H1 (cell line): ENCODE data around the gene SPATS2L.

Source experiments
- EZH2 ChIP-seq: fragments of 200-600 bp; sonication (generic); IDR thresholded peaks from 2 replicates; pipeline ENCODE4 v1.7.1; 2012; ENCODE audit warnings: low read depth, mild to moderate bottlenecking, moderate library complexity, low read length, inconsistent platforms; ENCODE audit not compliant: severe bottlenecking
- POLR2A ChIP-seq, 2 experiments: IDR thresholded peaks; 1 replicate in 1 of 2; 2 replicates in 1 of 2; pipeline ENCODE4 v1.6.1; 2011; ENCODE audit warnings: low read depth in 2 of 2, low read length in 2 of 2, mild to moderate bottlenecking in 2 of 2; ENCODE audit errors: control extremely low read depth in 1 of 2
- POLR2AphosphoS5 ChIP-seq: IDR thresholded peaks from 2 replicates; pipeline ENCODE4 v1.6.1; 2011; ENCODE audit warnings: low read depth, low read length
- RAD21 ChIP-seq, 2 experiments: IDR thresholded peaks in 1 of 2; conservative IDR thresholded peaks in 1 of 2; 2 replicates each; pipeline ENCODE4 v1.6.1; 2011; ENCODE audit warnings: low read depth in 2 of 2, low read length in 2 of 2, improper control_type of control experiment in 1 of 2, inconsistent platforms in 1 of 2, mild to moderate bottlenecking in 1 of 2, moderate library complexity in 1 of 2
- RFX5 ChIP-seq: IDR thresholded peaks from 2 replicates; pipeline ENCODE4 v1.6.1; 2011; ENCODE audit warnings: low read depth, low read length, improper control_type of control experiment, borderline replicate concordance
- TAF1 ChIP-seq: IDR thresholded peaks from 2 replicates; pipeline ENCODE4 v1.6.1; 2011; ENCODE audit warnings: mild to moderate bottlenecking, low read depth, low read length
- TF ChIP-seq, protein P1 (sequence below), 3 experiments: IDR thresholded peaks; 1 replicate in 2 of 3; 2 replicates in 1 of 3; pipeline versions ENCODE4 v1.5.1 to v1.6.1; 2011; ENCODE audit warnings: low read length in 3 of 3, mild to moderate bottlenecking in 3 of 3, inconsistent platforms in 2 of 3, low read depth in 1 of 3, moderate library complexity in 1 of 3; ENCODE audit not compliant: insufficient read depth in 1 of 3; ENCODE audit errors: control extremely low read depth in 1 of 3
- TF ChIP-seq, protein P2 (sequence below): IDR thresholded peaks from 2 replicates; pipeline ENCODE4 v1.6.1; 2012; ENCODE audit warnings: low read length, inconsistent platforms

DNA sequence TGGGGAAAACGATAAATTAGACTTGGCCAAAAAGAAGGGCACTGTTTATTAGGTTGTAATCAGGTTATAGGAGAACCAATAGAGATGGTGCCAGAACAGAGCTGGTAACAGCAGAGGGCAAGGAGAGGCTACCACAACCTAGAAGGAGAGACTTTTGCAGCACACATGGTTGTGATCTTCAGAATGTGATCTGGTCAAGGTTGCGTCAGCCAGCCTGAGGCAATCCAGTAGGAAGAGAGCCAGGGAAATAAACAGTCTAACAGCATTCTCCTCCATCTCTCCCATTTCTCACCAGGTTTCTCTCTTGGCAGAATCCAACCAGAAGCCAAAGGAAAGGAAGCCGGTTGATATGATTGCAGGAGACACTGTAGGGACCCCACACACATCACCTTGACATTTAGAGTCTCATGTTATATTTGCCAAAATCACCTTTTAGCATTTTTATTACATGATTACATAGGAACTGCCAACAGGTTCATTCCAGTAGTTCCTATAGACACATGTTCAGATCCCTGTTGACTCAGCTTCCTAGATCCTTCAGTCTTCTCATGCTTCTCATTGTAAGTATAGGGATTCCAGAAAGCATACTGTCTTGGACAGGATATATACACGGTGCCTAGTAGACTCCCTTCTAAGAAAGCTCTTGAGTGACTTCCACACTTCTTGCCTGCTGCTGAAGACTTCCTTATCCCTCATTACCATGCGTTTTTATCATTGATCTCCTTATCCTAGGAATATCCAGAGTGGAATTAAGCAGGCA is 17.6 kb upstream of the SPATS2L start:
- TF ChIP-seq POLR2AphosphoS5 (no peak), EZH2 (no peak), POLR2A (IDR thresholded peaks at IDR 0.05; ENCODE audit: control extremely low read depth in 1 of 2, low read depth in 2 of 2, low read length in 2 of 2) (no peak), RFX5 (no peak), RAD21 (IDR thresholded peaks at IDR 0.05 in 1 of 2, conservative IDR thresholded peaks at IDR 0.05 in 1 of 2; ENCODE audit: low read depth in 2 of 2, low read length in 2 of 2) (no peak), TAF1 (no peak)
- TF ChIP-seq, protein P1, sequence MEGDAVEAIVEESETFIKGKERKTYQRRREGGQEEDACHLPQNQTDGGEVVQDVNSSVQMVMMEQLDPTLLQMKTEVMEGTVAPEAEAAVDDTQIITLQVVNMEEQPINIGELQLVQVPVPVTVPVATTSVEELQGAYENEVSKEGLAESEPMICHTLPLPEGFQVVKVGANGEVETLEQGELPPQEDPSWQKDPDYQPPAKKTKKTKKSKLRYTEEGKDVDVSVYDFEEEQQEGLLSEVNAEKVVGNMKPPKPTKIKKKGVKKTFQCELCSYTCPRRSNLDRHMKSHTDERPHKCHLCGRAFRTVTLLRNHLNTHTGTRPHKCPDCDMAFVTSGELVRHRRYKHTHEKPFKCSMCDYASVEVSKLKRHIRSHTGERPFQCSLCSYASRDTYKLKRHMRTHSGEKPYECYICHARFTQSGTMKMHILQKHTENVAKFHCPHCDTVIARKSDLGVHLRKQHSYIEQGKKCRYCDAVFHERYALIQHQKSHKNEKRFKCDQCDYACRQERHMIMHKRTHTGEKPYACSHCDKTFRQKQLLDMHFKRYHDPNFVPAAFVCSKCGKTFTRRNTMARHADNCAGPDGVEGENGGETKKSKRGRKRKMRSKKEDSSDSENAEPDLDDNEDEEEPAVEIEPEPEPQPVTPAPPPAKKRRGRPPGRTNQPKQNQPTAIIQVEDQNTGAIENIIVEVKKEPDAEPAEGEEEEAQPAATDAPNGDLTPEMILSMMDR (IDR thresholded peaks at IDR 0.05; ENCODE audit: control extremely low read depth in 1 of 3, insufficient read depth in 1 of 3, low read depth in 1 of 3, low read length in 3 of 3): no peak
- TF ChIP-seq, protein P2, sequence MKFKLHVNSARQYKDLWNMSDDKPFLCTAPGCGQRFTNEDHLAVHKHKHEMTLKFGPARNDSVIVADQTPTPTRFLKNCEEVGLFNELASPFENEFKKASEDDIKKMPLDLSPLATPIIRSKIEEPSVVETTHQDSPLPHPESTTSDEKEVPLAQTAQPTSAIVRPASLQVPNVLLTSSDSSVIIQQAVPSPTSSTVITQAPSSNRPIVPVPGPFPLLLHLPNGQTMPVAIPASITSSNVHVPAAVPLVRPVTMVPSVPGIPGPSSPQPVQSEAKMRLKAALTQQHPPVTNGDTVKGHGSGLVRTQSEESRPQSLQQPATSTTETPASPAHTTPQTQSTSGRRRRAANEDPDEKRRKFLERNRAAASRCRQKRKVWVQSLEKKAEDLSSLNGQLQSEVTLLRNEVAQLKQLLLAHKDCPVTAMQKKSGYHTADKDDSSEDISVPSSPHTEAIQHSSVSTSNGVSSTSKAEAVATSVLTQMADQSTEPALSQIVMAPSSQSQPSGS: no peak
